Endothelial cell of umbilical vein (primary cell): ENCODE results near the gene PRR7. TPM values are rescaled to one million over a fixed set of nuclear protein-coding genes. Genes with fewer than 3 reads are reported as not detected.

Source experiments
- BruUV-seq: library from RNA; stranded (reverse); fragments of 400-500 nt; replicated peaks from 2 replicates; lab custom pipeline; 2021; lab: Mats Ljungman, UMichigan
- CTCF ChIA-PET: fragments of 300-600, 350-600 bp; sonication (Branson Sonifier 250); formaldehyde crosslinking; loops from one replicate; lab custom pipeline; 2021; ENCODE audit warnings: antibody characterized with exemption, inconsistent platforms; lab: Charles Lee
- POLR2A ChIA-PET: fragments of 300-600, 350-600 bp; sonication (Branson Sonifier 250); formaldehyde crosslinking; loops from one replicate; lab custom pipeline; 2021; ENCODE audit warnings: antibody characterized with exemption, inconsistent platforms; lab: Charles Lee
- DNase-seq: peaks from one replicate; pipeline ENCODE4 v3.0.0-alpha.2; 2011; ENCODE audit warnings: low read depth, low spot score
- FAIRE-seq: peaks from 2 replicates; lab custom pipeline; 2011; peaks lifted over from hg19 to GRCh38; lab: Jason Lieb, UNC
- H2AFZ ChIP-seq: 2 replicates; pipeline ENCODE4 v1.6.0; 2012; ENCODE audit warnings: low read depth, low read length, control low read depth, inconsistent platforms
- H3K27ac ChIP-seq: 2 replicates; pipeline ENCODE4 v1.5.1; 2011; ENCODE audit warnings: low read depth, mild to moderate bottlenecking, control low read depth, low read length, moderate library complexity; ENCODE audit not compliant: insufficient read depth
- H3K27me3 ChIP-seq, 2 experiments: 2 replicates each; pipeline versions ENCODE4 v1.6.0 to v1.6.1; 2011; ENCODE audit warnings: low read length in 2 of 2, mixed read lengths in 1 of 2; ENCODE audit not compliant: control insufficient read depth in 2 of 2, insufficient read depth in 2 of 2
- H3K36me3 ChIP-seq, 2 experiments: 2 replicates in 1 of 2; 3 replicates in 1 of 2; pipeline ENCODE4 v1.5.1; 2011; ENCODE audit warnings: low read length in 2 of 2, mild to moderate bottlenecking in 1 of 2, moderate library complexity in 1 of 2; ENCODE audit not compliant: control insufficient read depth in 2 of 2, insufficient read depth in 2 of 2; ENCODE audit errors: extremely low read depth in 1 of 2
- H3K4me1 ChIP-seq: 3 replicates; pipeline ENCODE4 v1.5.1; 2011; ENCODE audit warnings: mild to moderate bottlenecking, low read length; ENCODE audit not compliant: control insufficient read depth, insufficient read depth; ENCODE audit errors: extremely low read depth
- H3K4me2 ChIP-seq: 2 replicates; pipeline ENCODE4 v1.6.1; 2011; ENCODE audit warnings: low read length, control low read depth, mixed read lengths; ENCODE audit not compliant: insufficient read depth
- H3K4me3 ChIP-seq, 3 experiments: fragments of 200-600 bp in 1 of 3; sonication (generic), shearing (Covaris generic) in 1 of 3; replicated peaks in 1 of 3; 2 replicates each; pipeline ENCODE4 v1.5.1; 2011 to 2016; ENCODE audit warnings: control low read depth in 3 of 3, low read length in 3 of 3, mild to moderate bottlenecking in 2 of 3, inconsistent platforms in 1 of 3, low read depth in 1 of 3, moderate library complexity in 1 of 3; ENCODE audit not compliant: insufficient read depth in 1 of 3
- H3K79me2 ChIP-seq: 2 replicates; pipeline ENCODE4 v1.6.0; 2012; ENCODE audit warnings: low read length, inconsistent platforms; ENCODE audit not compliant: control insufficient read depth, insufficient read depth
- H3K9ac ChIP-seq: replicated peaks from 2 replicates; pipeline ENCODE3; 2011; ENCODE audit warnings: low read length, control low read depth; ENCODE audit not compliant: insufficient read depth; ENCODE audit errors: extremely low read depth
- H3K9me1 ChIP-seq: replicated peaks from 3 replicates; pipeline ENCODE4 v1.6.0; 2011; ENCODE audit warnings: mild to moderate bottlenecking, low read length; ENCODE audit not compliant: control insufficient read depth, insufficient read depth; ENCODE audit errors: extremely low read depth
- H3K9me3 ChIP-seq: replicated peaks from 2 replicates; pipeline ENCODE4 v1.5.1; 2012; ENCODE audit warnings: low read length, inconsistent platforms; ENCODE audit not compliant: control insufficient read depth, insufficient read depth
- H4K20me1 ChIP-seq: replicated peaks from 2 replicates; pipeline ENCODE3; 2011; ENCODE audit warnings: mild to moderate bottlenecking, low read length; ENCODE audit not compliant: control insufficient read depth, insufficient read depth; ENCODE audit errors: extremely low read depth
- EZH2 ChIP-seq: IDR thresholded peaks from 2 replicates; pipeline ENCODE4 v1.6.1; 2012; ENCODE audit warnings: borderline replicate concordance, low read depth, mild to moderate bottlenecking, moderate library complexity, low read length, inconsistent platforms; ENCODE audit not compliant: severe bottlenecking
- FOS ChIP-seq: IDR thresholded peaks from 2 replicates; pipeline ENCODE4 v1.6.1; 2011; ENCODE audit warnings: mild to moderate bottlenecking, low read length, moderate library complexity, borderline replicate concordance; ENCODE audit not compliant: insufficient read depth
- GATA2 ChIP-seq: IDR thresholded peaks from 2 replicates; pipeline ENCODE4 v1.7.0; 2011; ENCODE audit warnings: low read depth, mild to moderate bottlenecking, moderate library complexity, mixed read lengths, low read length; ENCODE audit not compliant: insufficient read length, insufficient read depth
- JUN ChIP-seq: IDR thresholded peaks from 2 replicates; pipeline ENCODE4 v1.6.1; 2011; ENCODE audit warnings: borderline replicate concordance, low read depth; ENCODE audit not compliant: insufficient read length, insufficient read depth
- POLR2A ChIP-seq: IDR thresholded peaks from 2 replicates; pipeline ENCODE4 v1.6.1; 2012; ENCODE audit warnings: low read depth, mild to moderate bottlenecking, control low read depth, low read length
- dilution Hi-C: fragments of 300-500 bp; cut with MboI; formaldehyde crosslinking; loops from one replicate; pipeline ENCODE4 v1.15.0; 2019; ENCODE audit warnings: low sequenced_read_pairs; ENCODE audit not compliant: extremely low pct_ligation_motif_present
- intact Hi-C: fragments of 100-400 bp; cut with micrococcal nuclease; formaldehyde crosslinking; loops from one replicate; pipeline ENCODE4 v1.10.0; 2022
- polyA plus RNA-seq, 4 experiments: library from polyadenylated mRNA; depleted of rRNA in 3 of 4; stranded (reverse) in 3 of 4; unstranded in 1 of 4; fragments of >200 nt; gene quantifications; 2 replicates each; pipeline versions ENCODE4 v1.2.1 to v1.2.3, GENCODE V29; 2011 to 2012; ENCODE audit warnings: missing spikeins in 1 of 4
- total RNA-seq: library from RNA; stranded (reverse); gene quantifications from 2 replicates; pipeline ENCODE4 v1.2.3, GENCODE V29; 2021
- TF ChIP-seq, protein P1 (sequence below), 2 donors: IDR thresholded peaks; 1 replicate in 1 of 2; 2 replicates in 1 of 2; pipeline ENCODE4 v1.5.1; 2011; ENCODE audit warnings: low read length in 2 of 2, mild to moderate bottlenecking in 2 of 2, moderate library complexity in 2 of 2, control low read depth in 1 of 2, inconsistent platforms in 1 of 2, low read depth in 1 of 2; ENCODE audit not compliant: insufficient read depth in 1 of 2; ENCODE audit errors: extremely low read depth in 1 of 2
- TF ChIP-seq, protein P2 (sequence below): IDR thresholded peaks from 2 replicates; pipeline ENCODE4 v1.6.1; 2011; ENCODE audit not compliant: insufficient read depth, insufficient read length

PRR7 gene
- total and polyA plus RNA-seq, 2 donors (not counting 3 experiments of a cell fraction or from before 2014, with no cell fraction given): 6.5 to 6.6 TPM

DNA sequence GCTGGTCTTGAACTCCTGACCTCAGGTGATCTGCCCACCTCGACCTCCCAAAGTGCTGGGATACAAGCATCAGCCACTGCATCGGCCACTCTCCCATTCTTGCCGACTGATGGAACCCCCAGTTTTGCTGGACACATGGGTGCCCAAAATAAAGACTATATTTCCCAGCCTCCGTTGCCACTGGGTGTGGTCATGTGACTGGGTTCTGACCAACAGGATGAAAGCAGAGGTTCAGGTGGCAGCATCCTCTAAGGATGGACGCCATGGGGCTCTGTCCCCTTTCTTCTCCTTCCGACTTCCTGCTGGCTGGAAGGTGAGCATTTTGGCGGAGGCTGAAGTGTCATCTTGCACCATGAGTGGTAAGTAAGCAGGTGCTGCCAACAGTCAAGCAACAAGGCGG lies 40.5 kb downstream of the PRR7 start:
- intact Hi-C loops: no loop called here
- no peak overlapping the region for H2AFZ ChIP-seq
- H3K4me3 ChIP-seq: no peak overlapping the region
- ChIA-PET CTCF (no interaction called here), POLR2A (interaction anchor here (1.6 to 1.7 kb wide), 2 partner anchors 9 to 11 kb away, joined by 4 to 5 read pairs; no protein-coding TSS in a partner anchor)
- H3K27ac ChIP-seq: no peak overlapping the region
- no peaks in the 10 kb centered on the region for H3K9me1 ChIP-seq
- H3K9ac ChIP-seq: no peak overlapping the region
- peaks cover 13% of the 10 kb centered on the region for H3K4me1 ChIP-seq
- H3K36me3 ChIP-seq: peaks cover 21 to 60% of the 10 kb centered on the region in 2 experiments
- no peak for TF ChIP-seq JUN
- no peak for TF ChIP-seq GATA2
- TF ChIP-seq, protein P1, sequence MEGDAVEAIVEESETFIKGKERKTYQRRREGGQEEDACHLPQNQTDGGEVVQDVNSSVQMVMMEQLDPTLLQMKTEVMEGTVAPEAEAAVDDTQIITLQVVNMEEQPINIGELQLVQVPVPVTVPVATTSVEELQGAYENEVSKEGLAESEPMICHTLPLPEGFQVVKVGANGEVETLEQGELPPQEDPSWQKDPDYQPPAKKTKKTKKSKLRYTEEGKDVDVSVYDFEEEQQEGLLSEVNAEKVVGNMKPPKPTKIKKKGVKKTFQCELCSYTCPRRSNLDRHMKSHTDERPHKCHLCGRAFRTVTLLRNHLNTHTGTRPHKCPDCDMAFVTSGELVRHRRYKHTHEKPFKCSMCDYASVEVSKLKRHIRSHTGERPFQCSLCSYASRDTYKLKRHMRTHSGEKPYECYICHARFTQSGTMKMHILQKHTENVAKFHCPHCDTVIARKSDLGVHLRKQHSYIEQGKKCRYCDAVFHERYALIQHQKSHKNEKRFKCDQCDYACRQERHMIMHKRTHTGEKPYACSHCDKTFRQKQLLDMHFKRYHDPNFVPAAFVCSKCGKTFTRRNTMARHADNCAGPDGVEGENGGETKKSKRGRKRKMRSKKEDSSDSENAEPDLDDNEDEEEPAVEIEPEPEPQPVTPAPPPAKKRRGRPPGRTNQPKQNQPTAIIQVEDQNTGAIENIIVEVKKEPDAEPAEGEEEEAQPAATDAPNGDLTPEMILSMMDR (IDR thresholded peaks at IDR 0.05; ENCODE audit: extremely low read depth in 1 of 2, insufficient read depth in 1 of 2, low read depth in 1 of 2, low read length in 2 of 2): no peak
- TF ChIP-seq FOS: no peak
- TF ChIP-seq POLR2A: no peak
- TF ChIP-seq, protein P2, sequence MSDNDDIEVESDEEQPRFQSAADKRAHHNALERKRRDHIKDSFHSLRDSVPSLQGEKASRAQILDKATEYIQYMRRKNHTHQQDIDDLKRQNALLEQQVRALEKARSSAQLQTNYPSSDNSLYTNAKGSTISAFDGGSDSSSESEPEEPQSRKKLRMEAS: no peak
- no peak for TF ChIP-seq EZH2
- no peak overlapping the region for H3K4me2 ChIP-seq
- H3K79me2 ChIP-seq: peaks cover 18% of the 10 kb centered on the region
- FAIRE-seq: no peak
- BruUV-seq: no TSS peak
- DNase-seq: no peak
- H4K20me1 ChIP-seq: no peaks in the 10 kb centered on the region
- no peaks in the 10 kb centered on the region for H3K27me3 ChIP-seq
- dilution Hi-C loops: no loop called here
- no peaks in the 10 kb centered on the region for H3K9me3 ChIP-seq
